ENCODE measurements around the gene DCLK1.

DNA sequence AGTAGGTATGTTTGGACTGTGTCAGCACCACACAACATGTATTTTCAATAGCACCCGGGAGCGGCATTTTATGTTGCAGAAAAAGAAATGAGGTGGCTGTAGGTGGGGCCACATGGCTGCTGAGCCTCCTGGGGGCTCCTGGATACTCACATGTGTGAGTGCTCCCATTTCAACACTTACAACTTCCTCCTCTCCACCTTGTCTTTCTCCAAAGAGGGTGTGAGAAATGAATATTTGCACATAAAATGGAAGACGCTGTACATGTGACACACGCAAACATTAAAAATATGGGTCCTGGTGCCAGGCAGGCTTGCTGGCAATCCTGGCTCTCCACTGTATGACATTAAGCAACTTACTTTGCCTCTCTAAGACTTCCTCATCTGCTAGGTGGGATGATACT, 222.1 kb downstream of the DCLK1 start:
- no peak for TF ChIP-seq CTCF (IDR thresholded peaks at IDR 0.05)
- no peak for TF ChIP-seq EZH2 (IDR thresholded peaks at IDR 0.05)
- no peak for TF ChIP-seq EZH2phosphoT487 (IDR thresholded peaks at IDR 0.05)
